HG02870 (cell line): ENCODE results near the gene MEF2B.
"Not testable (repeated sequence)": the region's sequence is repeated elsewhere in the genome, so short reads cannot be mapped to it uniquely, and the experiment has no call there.

Experiments
- ATAC-seq: cut with Tn5 transposase; IDR thresholded peaks from one replicate; pipeline ENCODE4 v1.9.1; 2021; ENCODE audit warnings: mild to moderate bottlenecking, moderate library complexity; ENCODE audit not compliant: unreplicated experiment

Gene MEF2B

DNA sequence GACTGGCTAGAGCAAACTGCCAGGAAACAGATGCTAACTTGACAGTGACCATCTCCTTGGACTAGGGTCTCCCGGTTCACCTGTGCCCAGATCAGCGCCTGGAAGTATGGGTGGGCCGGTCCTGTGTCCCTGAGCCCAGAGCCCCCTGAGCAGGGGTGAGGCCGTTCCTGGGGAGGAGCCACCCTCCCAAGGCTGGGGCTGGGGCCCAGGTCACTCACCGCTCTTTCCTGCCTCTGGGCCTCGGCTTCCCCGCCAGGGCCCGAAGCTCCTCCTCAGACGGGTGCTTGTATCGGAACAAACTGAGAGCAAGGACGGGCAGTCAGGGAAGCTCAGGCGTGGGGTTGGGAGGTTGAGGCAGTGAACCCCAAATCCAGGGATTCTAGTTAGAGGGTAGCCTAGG lies 37.2 kb downstream of the MEF2B start:
- no peak for ATAC-seq

DNA sequence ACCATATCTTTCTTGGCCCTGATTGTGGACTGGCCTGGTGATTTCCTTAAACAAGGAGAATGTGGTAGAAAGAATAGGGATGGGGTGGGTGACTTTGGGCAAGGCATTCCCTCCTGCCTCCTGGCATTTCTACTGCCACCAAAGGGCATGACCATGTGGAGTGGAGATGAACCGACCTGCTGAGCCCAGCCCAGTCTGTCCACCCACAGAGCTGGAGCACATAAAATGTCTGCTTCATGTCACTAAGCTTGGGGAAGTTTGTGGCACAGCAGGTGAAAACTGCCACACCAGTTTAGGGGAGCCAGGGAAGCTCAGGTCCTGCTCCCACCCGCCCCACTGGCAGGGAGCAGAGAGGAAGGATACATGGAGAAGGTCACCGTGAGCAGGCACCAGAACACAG lies 38.1 kb downstream of the MEF2B start:
- no peak for ATAC-seq

DNA sequence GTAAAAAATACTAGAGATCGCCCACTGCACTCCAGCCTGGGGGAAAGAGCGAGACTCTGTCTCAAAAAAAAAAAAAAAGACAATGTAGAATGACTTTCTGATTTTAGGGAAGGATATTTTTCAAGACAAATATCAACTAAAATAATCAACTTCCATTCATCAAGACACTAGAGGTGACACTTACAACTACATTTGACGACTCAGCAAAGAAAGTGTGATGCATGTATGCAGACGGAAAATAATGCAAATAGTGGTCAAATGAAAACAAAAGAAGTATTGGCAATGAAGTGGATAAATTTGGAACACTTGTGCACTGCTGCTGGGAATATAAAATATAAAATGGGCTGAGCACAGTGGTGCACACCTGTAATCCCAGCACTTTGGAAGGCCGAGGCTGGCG lies 44.0 kb downstream of the MEF2B start:
- ATAC-seq = no peak

DNA sequence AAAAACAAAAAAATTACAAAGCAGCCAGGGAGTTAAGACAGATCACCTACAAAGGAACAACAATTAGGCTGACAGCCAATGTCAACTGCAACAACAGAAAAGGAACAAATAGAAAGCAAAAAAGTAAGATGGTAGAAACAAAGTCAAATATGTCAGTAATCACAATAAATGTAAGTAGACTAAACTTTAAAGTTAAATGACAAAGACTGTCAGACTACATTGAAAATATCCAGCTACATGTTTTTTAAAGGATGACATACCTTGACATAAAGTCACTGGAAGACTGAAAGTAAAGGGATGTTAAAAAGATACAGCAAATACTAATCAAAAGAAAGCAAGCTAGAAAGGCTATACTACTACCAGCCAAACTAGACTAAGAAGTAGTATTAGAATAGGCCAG lies 46.7 kb downstream of the MEF2B start:
- ATAC-seq = no peak

DNA sequence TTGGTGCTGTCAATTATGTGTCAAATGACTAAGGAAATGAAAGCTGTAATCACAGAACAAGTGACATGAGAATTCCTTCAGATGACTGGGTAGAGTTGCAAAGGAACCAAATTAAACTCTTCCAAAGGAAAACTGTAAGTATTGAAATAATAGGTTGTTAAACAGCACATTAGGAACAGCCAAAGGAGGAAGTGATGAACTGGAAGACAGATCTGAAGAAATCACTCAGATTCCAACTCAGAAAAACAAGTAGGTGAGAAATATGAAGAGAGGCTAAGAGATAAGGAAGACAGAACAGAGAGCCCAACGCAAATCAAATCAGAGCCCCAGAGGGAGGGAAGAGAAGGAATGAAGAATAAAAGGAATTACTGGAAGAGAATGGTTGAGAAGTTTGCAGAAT lies 47.2 kb downstream of the MEF2B start:
- ATAC-seq = no peak

DNA sequence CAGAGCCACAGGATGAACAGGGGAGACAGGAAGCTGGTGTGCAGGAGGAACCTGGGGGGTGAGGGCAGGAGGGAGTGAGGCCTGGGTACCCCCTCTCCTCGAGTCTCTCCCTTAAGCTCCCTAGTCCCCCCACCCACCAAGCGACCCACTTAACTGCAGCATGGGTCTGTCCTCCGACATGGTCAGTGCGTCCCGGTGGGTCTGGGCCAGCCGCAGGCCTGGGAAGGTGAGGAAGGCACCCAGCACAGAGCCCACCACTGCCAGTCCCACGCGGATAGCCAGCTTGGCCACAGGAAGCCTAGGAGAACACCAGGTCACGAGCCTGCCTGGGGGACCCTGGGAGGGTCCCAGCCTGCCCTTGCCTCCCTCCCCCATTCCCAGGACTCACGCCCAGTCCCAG lies 48.7 kb downstream of the MEF2B start:
- no peak for ATAC-seq

DNA sequence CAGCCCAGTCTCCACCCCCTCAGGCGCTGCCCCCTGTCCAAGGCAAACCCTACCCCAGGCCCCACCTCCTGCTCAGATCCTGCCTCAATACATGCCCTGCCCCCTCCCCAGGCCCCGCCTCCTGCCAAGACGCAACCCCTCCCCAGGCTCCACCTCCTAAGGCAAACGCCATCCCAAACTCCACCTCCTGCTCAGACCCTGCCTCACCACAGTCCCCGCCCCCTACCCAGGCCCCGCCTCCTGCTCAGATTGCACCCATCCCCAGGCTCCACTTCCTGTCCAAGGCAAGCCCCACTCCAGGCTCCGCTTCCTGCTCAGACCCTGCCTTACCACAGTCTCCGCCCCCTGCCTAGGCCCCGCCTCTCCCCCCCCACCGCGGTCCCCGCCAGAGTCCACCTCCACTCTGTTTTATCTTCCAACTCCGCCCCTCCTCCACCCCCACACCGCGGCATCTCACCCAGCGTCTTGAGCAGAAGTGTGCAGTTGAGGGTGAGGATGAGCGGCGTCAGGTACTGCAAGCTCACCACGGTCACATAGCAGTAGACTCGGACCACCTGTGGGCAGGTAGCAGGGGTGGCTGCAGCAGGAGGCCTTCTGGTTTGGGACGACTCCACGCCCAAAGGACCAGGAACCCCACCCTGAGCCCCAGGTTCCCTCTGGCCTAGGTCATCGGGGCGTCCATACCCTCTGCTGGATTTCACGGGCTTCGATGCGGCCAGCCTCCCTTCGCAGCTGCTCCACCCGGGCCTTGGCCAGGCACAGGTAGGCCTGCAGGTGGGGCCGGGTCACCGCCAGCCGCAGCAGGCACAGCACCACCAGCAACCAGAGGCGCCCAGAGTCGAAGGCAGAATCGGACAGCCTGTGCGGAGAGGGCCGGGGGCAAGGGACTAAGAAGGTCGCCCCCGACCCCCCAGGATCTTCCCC lies 49.5 kb downstream of the MEF2B start:
- no peak for ATAC-seq

DNA sequence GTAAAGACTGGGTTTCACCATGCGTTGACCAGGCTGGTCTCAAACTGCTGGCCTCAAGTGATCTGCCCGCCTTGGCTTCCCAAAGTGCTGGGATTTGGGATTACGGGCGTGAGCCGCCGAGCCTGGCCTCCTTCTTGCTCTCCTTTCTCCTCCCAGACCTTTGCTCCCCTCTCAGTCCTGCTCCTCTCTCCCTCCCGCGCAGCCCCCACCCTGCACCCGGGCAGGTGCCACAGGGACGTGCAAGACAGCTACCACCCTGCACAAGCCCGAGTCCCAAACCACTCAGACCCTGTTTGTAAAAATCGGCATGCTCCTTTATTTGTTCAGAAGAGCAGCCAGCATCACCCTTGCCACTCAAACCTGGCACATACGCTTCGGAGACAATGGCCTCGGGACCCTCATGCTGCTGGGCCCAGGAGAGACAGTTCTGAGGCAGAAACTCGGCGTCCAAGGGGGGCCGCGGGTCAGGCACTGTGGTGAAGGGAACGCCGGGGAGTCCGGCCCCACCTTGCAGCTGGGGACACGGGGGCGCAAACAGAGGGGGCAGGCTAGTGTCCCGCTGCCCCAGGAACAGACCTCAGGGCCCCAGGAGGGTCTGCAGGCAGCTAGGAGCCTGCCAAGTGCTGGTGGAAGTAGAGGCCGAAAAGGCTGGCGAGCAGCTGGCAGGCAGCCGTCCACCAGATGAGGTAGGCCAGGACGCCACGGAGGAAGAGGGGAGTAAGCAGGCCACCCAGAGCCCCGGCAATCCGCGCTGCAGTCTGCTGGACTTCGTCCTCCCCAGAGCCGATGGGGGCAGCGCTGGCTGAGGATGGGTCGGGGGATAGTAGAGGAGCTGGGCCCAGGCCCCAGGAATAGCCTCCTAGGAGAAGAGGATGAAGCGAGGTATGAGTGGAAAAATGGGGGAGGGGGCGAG lies 50.5 kb downstream of the MEF2B start:
- ATAC-seq = no peak

DNA sequence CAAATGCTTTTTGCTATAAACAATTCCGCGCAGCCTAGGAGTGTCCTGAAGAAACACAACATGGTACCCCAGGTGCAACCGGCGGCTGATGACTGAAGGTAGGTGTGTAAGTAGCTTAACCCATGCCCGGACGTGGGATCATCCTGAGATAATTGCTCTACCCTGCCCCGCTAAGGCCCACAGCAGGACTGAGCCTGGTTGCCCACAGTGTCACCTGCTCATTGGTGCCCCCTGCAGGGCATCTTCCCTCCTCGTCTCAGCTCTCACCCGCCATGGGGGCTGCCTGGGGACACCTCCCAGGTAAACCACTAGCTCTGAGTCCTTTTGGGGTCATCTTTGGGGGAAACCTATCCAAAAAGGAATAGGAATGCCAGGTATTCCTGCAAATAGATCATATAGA lies 54.1 kb downstream of the MEF2B start:
- ATAC-seq = no peak

DNA sequence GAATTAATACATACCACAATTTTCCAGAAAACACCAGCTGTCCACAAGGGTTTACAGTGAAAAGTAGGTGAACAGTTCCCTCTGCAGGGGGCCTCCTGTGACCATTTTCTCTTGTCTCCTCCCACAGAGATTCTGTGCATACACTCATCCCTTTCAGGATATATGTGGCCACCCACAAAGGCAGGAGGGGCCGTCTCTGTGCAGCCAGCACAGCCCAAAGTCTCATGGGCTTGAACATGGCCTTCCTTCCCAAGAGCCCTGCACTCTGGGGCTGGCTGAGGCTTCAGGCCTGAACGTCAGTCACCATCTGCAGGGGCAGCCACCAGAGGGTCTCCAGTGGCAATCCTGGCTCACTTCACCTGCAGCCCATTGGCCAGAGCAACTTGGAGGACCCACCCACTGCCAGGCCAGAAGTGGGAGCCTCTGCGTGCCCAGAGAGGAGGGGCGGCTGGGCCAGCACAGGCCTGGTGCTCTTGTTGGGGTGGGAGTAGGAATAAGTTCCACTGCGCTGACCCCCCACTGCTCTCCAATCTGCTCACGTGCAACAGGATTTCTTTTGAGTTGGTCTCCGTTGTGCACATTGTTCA lies 56.9 kb downstream of the MEF2B start:
- ATAC-seq = no peak

DNA sequence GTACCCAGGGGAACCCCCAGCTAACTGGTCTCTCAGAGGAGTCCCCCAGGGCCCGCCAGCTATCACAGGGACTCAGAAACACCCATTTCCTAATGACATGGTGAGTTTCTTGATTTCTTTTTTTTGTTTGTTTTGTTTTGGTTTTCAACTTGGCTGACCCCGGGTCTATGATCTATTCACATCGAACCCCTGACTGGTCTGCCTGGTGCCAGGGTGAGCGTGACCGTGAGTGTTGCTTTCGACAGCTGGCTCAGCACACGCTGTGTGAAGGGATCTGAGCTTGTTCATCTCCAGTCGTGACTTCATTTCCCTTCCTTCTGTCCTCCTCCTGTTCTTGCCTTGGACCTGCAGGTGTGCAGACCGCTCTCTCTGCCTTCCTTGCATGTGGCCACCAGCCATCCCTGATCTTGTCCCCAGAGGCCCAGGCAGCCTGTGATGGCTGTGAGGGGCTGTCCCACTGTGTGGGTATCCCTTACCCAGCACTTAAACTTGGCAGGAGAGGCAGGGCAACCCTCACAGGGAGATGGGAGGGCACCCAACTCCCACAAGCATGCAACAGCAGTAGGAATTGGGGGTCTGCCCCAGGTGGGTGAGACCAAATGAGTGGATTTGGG lies 58.0 kb downstream of the MEF2B start:
- ATAC-seq = no peak

DNA sequence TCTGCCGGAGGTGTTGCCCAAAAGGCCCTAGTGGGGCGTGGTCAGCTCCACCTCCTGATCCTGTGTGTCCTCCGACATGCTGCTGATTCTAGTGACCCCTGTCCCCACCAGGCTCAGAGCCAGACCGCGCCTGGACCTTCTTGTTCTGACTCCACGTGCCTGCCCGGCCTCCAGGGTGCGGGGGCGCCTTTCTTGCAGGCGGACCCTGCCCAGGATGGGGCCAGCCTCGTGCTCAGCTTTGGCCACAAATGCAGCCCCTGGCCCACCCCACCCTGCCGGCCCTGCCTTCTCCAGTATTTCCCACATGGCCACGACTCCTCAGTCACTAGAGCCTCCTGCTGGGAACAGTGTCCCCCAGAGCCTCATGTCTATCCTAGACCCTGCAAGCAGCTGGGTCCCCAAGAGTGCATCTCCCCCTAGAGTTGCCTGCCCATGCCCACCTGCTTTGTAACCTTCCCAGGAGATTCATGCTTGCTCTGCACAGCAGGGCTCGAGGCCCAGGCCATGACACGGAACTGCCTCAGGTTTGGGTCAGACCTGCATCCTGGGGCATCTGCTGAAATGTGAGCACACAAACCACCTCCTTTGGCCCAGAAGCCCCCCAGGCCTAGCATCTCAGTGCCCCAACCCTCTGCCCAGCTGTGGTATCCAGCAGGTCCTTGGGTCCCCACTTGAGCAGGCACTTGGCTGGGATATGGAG lies 58.8 kb downstream of the MEF2B start:
- no peak for ATAC-seq

DNA sequence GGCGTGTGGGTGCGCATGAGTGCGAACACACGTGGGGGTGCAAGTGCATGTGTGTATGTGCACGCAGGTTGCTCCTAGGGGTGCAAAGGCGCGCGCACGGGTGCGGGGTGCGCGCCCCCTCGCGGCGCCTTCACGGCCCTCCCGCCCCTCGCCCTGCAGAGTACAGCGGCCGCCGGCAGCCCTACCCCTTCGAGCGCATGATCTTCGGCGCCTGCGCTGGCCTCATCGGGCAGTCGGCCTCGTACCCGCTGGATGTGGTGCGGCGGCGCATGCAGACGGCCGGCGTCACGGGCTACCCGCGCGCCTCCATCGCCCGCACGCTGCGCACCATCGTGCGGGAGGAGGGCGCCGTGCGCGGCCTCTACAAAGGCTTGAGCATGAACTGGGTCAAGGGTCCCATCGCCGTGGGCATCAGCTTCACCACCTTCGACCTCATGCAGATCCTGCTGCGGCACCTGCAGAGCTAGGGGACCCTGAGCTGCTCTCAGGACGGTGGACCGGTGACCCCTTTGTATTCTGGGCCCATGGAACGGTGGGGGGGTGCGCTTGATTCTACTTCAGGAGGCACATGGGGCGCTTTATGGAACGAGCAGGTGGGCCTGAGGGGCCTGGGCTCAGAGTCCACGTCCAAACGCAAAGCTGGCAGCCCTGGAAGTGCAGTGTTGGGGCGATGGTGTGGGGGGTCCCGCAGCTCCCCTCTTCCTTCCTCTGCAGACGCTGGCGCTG lies 59.5 kb downstream of the MEF2B start:
- no peak for ATAC-seq

DNA sequence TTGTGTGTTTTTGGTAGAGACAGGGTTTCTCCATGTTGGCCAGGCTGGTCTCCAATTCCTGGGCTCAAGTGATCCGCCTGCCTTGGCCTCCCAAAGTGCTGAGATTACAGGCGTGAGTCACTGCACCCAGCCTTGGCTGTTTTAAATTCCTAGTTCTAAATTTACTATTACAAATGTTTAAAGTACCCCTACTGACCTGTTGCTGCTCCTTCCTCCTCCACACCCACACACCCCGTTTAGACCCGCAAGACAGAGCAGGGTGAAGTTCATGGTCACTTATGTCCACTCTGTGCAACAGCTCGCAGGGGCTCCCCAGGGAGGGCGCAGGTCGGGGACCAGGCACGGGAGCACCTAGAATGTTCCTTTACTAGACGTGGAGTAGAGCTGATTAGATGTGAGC lies 60.5 kb downstream of the MEF2B start:
- no peak for ATAC-seq

DNA sequence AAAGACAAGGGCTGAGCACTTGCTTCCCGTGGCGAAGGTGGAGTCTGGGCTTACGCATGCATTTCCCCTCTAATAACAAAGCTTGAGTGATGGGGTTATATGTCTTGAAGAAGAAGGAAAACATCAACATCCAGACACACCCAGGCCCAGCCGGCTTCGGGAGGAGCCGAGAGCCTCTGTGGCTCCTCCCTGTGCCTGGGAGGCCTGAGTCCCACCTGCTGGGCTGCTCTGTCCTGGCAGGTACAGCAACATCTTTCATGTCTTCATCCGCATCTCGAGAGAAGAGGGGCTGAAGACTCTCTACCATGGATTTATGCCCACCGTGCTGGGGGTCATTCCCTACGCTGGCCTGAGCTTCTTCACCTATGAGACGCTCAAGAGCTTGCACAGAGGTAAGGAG lies 62.4 kb downstream of the MEF2B start:
- no peak for ATAC-seq

DNA sequence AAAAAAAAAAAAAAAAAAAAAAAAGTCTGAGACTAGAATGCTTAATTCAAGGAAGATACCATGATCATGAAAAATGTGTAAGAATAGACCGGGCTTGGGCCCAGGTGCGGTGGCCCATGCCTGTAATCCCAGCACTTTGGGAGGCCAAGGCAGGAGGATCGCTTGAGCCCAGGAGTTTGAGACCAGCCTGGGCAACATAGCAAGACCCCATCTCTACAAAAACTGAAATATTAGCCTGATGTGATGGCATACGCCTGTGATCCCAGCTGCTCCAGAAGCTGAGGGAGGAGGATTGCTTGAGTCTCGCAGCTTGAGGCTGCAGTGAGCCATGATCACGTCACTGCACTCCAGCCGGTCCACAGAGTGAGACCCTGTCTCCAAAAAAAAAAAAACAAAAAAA lies 63.1 kb downstream of the MEF2B start:
- not testable (repeated sequence) for ATAC-seq

DNA sequence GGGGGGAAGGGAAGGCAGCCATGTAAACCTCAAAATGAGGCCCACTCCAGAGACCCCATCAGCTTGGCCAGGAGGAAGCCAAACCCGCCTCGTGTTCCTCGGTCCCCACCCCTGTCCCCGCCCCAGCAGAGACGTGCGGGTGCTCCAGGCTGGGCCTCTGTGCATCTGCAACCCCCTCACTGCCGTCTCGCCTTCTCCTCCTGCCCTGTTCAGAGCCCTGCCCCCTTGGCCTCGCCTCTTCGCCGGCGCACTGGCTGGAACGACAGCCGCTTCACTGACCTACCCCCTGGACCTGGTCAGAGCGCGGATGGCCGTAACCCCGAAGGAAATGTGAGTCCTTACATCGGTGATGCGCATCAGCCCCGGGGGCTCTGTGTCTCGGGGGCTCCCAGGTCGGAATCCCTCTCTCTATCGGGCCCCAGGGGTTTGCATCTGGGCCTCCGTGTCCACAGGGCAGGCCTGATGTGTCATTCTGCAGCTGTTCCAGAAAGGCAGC lies 64.0 kb downstream of the MEF2B start:
- ATAC-seq = no peak

DNA sequence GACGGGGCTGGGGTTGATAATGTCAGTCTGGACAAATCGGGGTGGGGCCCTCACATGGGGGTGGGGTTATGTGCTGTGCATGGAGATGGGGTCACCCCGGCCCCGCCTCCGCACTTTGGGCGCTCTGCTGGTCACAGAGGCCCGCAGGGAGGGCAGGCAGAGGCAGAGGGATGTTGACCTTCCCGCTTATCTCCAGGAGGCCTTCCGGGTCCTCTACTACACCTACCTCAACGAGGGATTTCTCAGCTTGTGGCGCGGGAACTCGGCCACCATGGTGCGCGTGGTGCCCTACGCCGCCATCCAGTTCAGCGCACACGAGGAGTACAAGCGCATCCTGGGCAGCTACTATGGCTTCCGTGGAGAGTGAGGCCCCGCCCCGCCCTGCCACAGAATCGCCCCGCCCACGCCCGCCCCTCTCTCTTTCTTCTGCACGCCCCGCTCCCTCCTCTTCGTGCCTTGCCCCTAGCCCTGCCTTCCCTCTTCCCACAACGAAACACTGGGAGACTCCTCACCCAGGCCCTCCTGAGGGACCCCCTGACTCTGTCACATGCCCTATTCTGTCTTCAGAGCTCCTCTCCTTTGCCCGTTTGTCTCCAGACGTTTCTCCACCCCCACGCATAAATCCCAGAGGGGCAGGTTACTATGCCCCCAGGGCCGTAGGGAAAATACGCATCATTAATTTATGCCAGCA lies 64.6 kb downstream of the MEF2B start:
- ATAC-seq = no peak

DNA sequence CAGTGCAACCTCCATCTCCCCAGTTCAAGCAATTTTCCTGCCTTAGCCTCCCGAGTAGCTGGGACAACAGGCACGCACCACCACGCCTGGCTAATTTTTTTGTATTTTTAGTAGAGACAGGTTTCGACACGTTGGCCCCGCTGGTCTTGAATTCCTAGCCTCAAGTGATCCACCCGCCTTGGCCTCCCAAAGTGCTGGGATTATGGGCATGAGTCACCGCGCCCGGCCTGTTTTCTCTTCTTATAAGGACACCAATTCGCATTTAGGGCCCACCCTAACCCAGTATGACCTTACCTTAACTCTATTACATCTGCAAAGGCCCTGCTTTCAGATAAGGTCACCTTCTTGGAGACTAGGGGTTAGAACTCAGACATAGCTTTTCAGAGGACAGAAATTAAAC lies 66.9 kb downstream of the MEF2B start:
- no peak for ATAC-seq
